DMS 273 (cell line): ENCODE results near the gene CPED1.
A peak's percentile ranks its signal among the peaks of the same experiment; 100 is the strongest.
"Not testable (repeated sequence)": the region's sequence is repeated elsewhere in the genome, so short reads cannot be mapped to it uniquely, and the experiment has no call there.

Source experiments
- DNase-seq: peaks from one replicate; lab custom pipeline; 2025; ENCODE audit not compliant: unreplicated experiment; lab: John Stamatoyannopoulos, UW

Gene CPED1

DNA sequence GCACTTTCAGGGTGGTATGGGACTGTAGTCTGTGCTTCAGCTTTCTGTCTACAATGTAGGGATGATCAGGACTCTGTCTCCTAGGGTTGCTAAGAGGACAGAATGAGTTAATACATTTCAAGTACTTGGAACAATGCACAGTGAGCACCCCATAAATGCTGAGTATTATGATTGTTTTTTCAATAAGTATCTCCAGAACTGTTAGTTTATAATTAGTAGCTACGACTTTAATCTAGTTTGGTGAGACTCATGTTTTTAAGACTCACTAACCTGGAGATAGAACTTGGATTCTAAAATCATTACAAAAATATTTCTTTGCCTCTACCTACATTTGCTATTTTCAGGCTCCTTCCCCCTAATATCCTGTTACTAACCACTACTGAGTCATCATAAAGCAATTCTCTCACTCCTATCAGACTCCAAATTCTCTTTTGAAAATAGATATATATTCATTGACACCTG lies 95.3 kb downstream of the CPED1 start:
- DNase-seq = no peak

DNA sequence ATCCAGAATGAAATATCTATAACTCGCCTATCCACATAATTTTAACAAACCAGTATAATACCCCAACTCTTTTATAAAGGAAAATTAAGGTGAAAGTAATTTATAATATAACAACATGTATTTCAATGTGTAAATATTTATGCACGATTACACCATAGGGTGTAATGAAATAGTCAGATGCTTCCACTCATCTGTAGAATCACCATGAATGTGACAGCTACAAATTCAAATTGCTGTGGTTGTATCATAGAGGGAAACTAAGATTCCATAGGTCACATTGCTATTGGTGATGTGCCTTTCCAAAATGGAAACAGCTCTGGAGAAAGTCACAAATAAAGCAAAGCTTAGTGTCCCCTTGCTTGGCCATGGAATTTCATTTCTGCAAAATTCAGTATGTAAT lies 95.7 kb downstream of the CPED1 start:
- DNase-seq = no peak

DNA sequence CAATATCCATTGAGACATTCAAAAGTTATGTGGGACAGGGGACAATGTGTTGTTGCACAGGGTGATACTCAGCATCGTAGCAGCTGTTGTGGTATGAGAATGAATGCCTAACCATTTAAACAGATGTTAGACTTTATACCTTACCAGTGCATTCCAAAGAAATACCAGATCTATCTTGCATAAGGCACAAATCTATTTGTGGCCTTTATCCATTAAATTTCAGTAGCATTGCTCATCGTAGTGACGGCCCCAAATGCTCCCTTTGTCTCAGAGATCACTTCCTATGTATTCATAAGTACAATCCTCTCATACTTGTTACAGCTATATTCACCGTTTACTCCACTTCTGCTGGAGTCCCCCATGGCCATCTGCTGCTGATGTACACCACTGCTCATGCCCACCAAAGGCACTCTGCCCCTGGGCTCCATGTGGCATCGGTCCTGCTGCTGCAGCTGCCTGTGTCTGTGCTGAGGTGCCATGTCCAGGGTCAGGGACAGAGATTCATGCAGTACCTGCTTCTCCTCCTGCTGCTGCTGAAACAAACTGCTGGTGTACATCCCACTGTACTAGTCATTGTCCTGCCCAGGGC lies 96.3 kb downstream of the CPED1 start:
- DNase-seq = no peak

DNA sequence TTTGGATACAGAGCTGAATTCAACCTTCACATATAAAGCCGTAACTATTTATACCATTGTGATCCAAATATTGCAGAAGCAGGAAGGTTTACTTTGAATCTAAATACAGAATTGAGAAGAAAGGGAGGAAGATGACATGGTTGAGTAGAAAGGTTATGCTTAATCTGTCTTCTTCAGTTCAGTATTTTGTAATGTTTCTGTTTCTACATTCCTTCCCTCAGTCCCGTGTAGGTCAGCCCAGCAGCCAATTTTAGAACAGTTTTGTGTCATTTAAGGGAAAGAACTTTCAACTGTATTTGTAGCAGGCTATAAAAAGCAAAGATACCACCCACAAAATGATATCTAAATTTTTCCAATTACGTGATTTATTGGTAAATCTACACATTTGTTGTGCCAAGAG lies 97.4 kb downstream of the CPED1 start:
- no peak for DNase-seq

DNA sequence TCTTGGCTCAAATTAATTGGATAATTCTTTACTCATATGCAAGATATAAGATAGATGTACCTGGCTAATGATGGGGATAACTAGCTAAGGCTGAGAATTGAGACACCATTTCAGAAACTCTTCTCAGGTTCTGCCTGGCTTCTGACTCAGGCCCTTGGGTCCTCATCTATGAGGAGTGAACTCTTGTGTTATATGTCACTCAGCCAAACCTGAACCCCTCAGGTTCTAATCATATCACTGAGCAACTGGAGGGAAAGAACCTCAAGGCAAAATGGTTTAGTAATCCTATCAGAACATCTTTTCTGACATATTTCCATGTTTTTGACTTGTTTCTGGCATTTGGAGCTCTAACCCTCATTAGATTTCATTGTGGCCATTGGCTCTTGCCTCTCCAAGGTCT lies 100.4 kb downstream of the CPED1 start:
- no peak for DNase-seq

DNA sequence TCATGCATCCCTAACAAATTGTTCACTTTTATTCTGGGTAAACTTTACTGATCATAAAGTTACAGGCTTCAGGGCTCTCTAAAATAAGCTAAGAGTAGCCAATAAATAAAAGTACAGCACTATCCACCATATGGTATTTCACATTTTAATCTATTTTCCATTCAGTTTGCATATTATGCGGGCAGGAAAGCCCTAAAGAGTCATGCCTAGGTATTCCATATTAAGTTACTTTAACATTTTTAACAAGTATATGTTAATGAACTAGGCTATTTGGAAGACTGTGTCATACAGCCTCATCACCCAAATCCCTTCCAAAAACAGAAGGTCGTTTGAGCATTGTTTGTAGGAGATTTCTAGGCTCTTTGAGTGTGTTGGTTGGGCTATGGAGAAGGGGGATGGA lies 106.3 kb downstream of the CPED1 start:
- no peak for DNase-seq

DNA sequence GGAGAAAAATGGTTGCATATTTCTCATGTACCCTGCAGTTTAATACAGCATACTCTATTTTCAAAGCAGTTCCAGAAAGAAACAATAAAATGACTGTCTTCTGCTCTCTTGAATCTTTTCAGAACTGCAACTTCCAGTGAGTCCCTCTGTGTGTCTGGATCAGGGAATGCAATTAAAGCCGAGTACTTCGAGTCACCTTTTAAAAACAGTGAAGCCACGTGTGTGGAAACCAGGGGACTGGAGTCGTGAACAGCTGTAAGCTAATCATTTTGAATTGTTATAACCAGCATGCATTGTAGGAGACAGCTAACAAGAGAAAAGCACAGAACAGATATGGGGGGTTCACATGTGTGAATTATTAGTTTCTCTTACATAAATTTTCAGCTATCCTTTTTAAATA lies 109.1 kb downstream of the CPED1 start:
- DNase-seq = peak; percentile 15

DNA sequence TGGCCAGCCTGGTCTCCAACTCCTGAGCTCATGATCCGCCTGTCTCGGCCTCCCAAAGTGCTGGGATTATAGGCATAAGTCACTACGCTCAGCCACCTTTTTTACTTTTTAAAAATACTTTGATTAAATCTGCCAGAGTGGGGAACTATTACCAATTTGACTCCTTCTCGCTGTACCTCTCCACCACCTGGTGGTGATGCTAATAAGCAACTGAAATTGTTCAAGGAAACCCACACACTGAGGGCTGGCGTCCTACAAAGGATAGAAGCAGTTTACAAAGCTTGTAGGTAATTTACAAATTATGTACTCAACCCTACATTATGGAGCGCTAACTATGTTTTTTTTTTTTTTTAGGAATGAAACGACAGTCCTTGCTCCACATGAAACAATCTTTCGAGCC lies 111.1 kb downstream of the CPED1 start:
- DNase-seq = peak; percentile 15

DNA sequence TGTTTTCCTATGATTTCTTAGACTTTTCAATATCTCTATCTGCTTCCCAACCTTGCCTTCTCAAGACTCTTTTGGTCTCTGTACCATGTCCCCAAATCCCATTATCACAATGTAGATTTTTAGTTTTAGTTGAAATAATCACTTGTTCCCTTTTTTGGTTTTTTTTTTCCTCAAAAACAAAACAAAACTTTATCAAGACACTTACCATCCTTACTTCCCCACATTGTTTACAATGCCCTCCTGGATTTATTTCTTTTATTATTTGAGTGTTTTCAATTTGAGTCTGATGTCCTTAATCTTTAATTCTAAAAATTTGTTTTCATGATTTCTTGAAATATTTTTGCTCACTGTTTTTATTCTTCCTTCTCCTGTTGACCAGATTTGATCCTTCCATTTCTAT lies 112.6 kb downstream of the CPED1 start:
- no peak for DNase-seq

DNA sequence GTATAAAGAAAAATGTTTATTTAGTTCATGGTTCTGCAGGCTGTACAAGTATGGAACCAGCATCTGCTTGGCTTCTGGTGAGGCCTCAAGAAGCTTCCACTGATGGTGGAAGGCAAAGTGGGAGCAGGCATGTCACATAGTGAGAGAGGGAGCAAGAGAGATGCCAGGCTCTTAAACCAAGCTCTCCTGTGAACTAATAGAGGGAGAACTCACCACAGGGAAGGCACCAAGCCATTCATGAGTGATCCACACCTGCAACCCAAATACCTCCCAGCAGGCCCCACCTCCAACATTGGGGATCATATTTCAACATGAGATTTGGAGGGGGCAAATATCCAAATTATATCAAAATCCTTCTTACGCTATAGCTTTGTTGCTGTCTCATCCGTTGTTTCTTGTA lies 113.1 kb downstream of the CPED1 start:
- no peak for DNase-seq

DNA sequence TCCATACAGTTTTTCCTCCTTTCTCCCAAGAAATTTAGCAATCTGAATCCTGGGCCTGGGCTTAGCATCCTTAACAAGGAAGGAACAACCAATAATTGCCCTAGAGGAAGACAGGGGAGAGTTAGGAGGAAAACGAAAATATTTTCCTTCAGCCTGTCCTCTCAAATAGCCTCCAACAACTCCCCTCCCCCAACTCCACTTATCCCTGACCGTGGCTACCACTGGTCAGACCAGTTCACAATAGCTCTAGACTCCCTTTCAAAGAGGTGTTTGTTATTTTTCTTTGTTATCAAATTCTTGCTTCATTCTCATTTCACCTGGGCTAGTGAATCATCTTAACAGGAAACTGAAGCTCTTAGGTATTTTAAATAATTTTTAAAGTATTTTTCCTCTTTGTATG lies 114.1 kb downstream of the CPED1 start:
- DNase-seq = no peak

DNA sequence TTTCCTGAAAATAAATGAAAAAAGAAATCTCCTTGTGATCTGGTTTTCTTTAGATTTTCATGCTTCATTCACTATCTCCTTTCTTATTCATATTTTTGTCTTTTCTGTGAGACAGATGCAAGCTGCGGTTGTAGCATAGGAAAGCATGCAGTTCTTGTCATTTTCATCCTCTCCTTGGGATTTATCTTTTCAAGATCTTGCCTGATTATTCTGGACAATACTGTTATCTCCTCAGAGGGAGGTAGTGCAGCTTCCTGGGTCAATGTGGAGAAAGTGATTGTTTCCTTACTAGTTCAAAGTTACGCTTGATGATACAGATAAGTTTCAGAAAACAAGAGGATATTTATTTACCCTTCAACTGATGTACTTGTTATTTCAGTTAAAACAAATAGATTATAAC lies 114.6 kb downstream of the CPED1 start:
- no peak for DNase-seq

DNA sequence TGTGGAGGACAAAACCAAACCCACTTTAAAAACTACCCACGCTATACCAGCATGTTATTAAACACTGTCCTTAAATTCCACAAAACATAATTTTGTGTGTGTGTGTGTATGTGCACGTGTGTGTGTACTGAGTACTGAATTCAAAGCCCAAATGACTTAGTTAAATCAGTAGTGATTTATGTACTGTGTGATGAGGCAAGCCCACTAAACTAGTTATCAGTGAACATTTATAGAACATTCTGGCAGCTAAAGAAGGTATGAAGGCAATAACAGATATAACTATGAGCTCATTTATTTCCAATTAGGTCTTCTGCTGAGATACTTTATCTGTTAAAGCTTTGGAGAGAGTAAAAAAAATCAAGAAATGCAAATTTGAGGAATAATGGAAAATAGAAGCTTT lies 115.1 kb downstream of the CPED1 start:
- no peak for DNase-seq

DNA sequence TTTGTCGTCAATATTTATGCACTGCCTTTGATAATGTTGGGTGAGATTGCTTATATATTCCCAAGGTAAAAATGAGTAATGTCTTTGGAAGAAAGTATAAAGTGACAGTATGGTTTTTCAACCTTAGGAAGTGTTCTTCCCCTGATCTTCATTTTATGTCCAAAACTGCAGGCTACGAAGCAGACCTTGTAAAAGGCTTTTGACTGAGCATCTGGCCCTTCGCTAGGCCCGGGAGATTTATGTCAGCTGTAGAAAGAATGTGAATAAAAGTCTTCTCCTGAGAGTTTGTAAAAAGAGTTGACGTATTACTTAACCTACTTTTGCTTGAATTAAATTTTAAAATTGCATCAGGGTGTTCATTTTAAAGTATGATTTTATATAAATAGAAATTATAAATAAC lies 116.8 kb downstream of the CPED1 start:
- DNase-seq = no peak

DNA sequence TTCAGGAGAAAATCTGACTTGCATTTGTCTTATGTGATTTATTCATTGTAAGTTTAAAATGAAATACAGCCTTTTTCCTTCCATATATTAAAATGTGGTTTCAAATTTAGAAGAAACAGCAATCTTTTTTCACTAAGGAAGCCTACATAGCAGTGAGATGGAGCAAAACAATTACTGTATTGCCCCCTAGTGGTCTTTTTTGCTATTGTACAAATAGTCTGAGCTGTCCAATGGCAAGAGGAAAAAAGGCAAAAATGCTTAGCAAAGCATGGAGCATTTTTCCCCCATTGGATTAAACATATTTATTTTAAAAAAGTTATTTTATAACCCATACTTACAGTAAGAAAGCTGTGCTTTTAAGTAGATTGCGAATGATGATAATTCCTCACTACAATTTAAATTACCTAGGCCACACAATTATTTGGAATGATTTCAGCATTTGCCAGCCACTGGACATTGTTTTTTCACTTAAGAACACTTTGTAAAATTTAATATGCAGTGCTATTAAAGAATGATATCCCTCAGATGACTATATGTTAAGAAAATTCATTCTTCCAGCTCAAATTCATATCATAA lies 119.5 kb downstream of the CPED1 start:
- peak; percentile 89 for DNase-seq

DNA sequence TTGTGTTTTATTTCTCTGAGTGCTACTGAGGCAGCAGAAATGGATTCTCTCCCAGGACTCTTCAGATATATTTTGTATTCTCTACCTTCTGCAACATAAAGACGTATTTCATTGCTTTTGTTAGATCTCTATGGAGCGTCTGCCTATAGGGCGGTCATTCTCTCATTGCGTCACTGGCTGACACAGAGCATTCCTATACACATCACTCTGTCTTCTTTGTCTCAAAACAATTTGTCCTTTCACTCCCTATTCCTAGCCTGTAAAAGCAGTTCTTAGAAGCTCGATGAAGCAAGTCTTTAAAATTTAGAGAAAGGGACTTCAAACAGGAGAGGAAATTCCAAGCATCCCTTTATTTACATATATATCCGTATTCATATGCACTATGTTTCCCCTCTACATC lies 120.6 kb downstream of the CPED1 start:
- no peak for DNase-seq

DNA sequence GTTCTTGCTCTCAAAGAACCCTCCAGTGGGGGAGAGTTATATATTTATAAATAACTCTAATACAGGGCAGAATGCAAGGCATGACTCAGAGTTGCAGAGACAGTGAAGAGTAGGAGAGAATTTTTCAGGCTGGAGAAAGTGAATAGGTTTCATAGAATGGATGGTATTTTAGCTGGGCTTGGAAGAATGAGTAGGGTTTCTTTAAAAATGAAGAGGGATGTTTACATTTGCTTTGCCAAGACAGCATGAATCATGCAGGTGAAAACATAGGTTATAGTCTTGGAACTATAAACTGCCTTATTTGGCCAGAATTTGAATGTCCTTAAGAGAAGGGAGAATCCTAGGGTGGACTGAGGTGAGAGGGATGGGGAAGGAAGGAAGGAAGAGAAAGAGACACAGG lies 124.8 kb downstream of the CPED1 start:
- no peak for DNase-seq

DNA sequence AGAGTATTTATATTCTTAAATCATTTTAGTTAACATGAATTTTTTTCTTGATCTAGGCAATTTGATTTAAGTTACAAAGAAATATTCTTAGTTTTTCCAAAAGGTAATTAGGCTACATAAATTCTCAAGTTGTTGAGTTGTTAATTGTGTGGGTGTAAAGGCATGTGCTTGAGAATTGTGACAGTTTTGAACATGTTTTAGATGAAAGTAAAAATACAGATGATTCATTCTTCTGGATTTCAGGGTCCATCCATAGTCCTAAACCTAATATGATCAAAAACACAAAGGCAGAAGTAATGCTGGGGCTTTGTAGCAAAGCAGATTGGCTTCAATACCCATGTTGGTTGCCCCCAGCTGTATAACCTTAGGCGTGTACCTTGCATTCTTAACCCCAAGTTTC lies 127.9 kb downstream of the CPED1 start:
- DNase-seq = no peak

DNA sequence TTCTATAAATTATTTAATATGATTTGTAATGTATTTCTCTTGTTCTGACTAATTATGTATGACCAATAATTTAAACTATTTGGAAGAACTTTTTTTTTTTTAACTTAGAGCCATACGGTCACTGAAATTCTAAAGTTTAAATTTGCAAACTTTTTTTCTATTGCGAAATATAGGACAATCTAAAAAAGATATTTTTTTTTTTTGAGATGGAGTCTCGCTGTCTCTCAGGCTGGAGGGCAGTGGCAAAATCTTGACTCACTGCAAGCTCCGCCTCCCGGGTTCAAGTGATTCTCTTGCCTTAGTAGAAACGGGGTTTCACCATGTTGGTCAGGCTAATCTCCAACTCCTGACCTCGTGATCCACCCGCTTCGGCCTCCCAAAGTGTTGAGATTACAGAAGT lies 130.5 kb downstream of the CPED1 start:
- no peak for DNase-seq

DNA sequence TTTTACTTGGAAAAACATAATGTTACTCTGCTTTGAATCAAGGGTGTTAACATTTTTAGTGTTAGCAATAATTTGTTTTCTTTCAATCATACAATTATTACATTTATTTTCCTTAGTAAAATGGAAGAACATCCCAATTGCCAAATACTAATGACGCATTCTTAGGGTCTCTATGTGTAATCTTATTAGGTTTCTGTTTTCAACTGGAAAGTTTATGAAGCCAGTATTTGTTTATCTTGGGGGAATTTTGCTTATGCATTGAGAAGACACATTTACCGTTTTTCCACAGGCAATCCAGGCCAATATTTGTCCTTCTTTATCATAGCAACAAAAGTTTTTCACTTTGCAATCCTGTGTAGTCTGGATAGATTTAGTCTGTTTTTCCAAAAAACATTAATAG lies 134.5 kb downstream of the CPED1 start:
- no peak for DNase-seq

DNA sequence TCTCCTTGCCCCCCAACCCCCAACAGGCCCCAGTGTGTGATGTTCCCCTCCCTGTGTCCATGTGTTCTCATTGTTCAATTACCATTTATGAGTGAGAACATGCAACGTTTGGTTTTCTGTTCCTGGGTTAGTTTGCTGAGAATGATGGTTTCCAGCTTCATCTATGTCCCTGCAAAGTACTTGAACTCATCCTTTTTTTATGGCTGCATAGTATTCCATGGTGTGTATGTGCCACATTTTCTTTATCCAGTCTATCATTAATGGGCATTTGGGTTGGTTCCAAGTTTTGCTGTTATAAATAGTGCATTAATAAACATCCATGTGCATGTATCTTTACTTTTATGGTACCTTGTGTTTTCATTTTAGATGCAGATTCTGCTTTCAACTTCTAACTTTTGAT lies 136.9 kb downstream of the CPED1 start:
- DNase-seq = not testable (repeated sequence)

DNA sequence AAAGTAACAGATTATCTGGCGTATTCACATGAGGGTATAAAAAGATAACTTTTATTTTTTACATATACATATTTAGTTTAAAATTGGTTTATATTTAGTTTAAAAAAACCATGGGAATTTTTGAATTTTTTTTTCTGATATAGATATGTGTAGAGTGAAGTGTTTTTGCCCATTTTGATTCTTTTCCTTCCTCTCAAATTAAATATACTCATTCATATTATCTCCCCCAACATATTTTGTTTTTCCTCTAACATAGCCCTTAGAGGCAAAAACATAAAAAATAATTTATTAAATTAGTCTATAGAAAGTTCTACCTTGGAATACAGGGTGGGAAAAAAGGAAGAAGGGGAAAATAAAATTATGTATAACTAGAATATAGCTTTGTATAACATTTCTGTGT lies 137.7 kb downstream of the CPED1 start:
- no peak for DNase-seq

DNA sequence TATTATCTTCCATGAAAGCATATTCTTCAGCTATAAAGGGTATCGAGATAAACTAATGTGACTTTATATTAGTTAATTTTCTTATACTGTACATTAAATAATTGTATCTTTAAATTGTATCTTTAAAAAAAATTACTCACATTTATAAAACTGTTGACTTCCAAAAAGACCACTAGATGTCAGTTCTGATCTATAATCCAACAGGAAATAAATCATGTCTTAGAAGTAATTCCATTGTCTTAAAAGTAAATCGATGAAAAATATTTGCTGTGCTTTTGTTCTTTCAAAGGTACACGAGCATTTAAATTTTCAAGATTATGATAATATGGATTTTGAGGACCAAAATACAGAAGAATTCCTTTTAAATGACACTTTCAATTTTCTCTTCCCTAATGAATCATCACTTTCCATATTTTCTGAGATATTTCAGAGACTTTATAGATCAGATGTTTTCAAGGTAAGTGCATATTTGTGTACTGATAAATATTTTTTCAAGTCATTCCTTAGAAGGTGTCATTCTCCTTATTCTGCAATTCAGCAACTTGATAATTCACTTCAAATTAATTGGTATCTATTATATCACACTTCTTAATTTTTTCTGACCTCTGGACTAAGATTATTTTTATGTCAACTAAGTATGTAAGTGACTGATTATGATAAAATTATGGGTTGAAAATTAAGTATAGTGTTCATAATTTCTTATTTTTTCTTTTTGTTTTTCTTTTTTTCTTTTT lies 138.5 kb downstream of the CPED1 start:
- DNase-seq = peak; percentile 53
